OCI-LY1 (cell line): ENCODE measurements around the gene COPE.

Experiments used
- H2AFZ ChIP-seq: fragments of 200-600 bp; sonication (generic), shearing (Covaris generic); 2 replicates; pipeline ENCODE4 v1.6.0; 2014; ENCODE audit warnings: antibody characterized with exemption, mild to moderate bottlenecking, low read length
- H3F3A ChIP-seq: fragments of 200-600 bp; sonication (generic), shearing (Covaris generic); 2 replicates; pipeline ENCODE4 v1.6.0; 2014; ENCODE audit warnings: mild to moderate bottlenecking, antibody characterized with exemption, low read length, moderate library complexity; ENCODE audit not compliant: insufficient read depth
- H3K27ac ChIP-seq: fragments of 200-600 bp; sonication (generic); 2 replicates; pipeline ENCODE4 v1.5.1; 2014; ENCODE audit warnings: low read length, mixed run types, mild to moderate bottlenecking, low read depth; ENCODE audit not compliant: poor library complexity, severe bottlenecking
- H3K27me3 ChIP-seq: fragments of 200-600 bp; sonication (generic); 2 replicates; pipeline ENCODE4 v1.6.0; 2014; ENCODE audit warnings: antibody characterized with exemption, mild to moderate bottlenecking, low read length, moderate library complexity; ENCODE audit not compliant: insufficient read depth
- H3K36me3 ChIP-seq: fragments of 200-600 bp; sonication (generic); 2 replicates; pipeline ENCODE4 v1.6.1; 2014; ENCODE audit warnings: mild to moderate bottlenecking, antibody characterized with exemption, low read length, moderate library complexity, mixed read lengths; ENCODE audit not compliant: insufficient read depth
- H3K4me1 ChIP-seq: fragments of 200-600 bp; sonication (generic); 2 replicates; pipeline ENCODE4 v1.5.1; 2014; ENCODE audit warnings: mild to moderate bottlenecking, low read length, moderate library complexity; ENCODE audit not compliant: insufficient read depth, severe bottlenecking
- H3K4me2 ChIP-seq: fragments of 200-600 bp; sonication (generic), shearing (Covaris generic); 2 replicates; pipeline ENCODE4 v1.6.1; 2014; ENCODE audit warnings: low read length
- H3K4me3 ChIP-seq: fragments of 200-600 bp; sonication (generic); 2 replicates; pipeline ENCODE4 v1.5.1; 2014; ENCODE audit warnings: low read length, low read depth, mild to moderate bottlenecking, mixed read lengths; ENCODE audit not compliant: poor library complexity, severe bottlenecking
- H3K79me2 ChIP-seq: fragments of 200-600 bp; shearing (Covaris generic); 2 replicates; pipeline ENCODE4 v1.6.1; 2016; ENCODE audit warnings: mixed run types, low read length, mixed read lengths; ENCODE audit not compliant: insufficient read depth
- H3K9ac ChIP-seq: fragments of 200-600 bp; sonication (generic), shearing (Covaris generic); 2 replicates; pipeline ENCODE4 v1.6.1; 2014; ENCODE audit warnings: mild to moderate bottlenecking, low read length, mixed read lengths
- H3K9me2 ChIP-seq: fragments of 200-600 bp; sonication (generic), shearing (Covaris generic); 2 replicates; pipeline ENCODE4 v1.6.1; 2014; ENCODE audit warnings: low read depth, mild to moderate bottlenecking, low read length, mixed read lengths
- H3K9me3 ChIP-seq: fragments of 200-600 bp; shearing (Covaris generic); 2 replicates; pipeline ENCODE4 v1.6.1; 2014; ENCODE audit warnings: low read length, mixed read lengths
- H4K20me1 ChIP-seq: fragments of 200-600 bp; sonication (generic), shearing (Covaris generic); 2 replicates; pipeline ENCODE4 v1.6.0; 2016; ENCODE audit warnings: mild to moderate bottlenecking, low read length; ENCODE audit not compliant: insufficient read depth
- CTCF ChIP-seq: fragments of 200-600 bp; sonication (generic), shearing (Covaris generic); IDR thresholded peaks from 2 replicates; pipeline ENCODE4 v1.5.1; 2017; ENCODE audit warnings: mild to moderate bottlenecking, antibody characterized with exemption, low read length, moderate library complexity, mixed read lengths
- EZH2 ChIP-seq: fragments of 200-600 bp; sonication (generic), shearing (Covaris generic); IDR thresholded peaks from 2 replicates; pipeline ENCODE4 v1.8.0; 2017; ENCODE audit warnings: borderline replicate concordance, mixed run types, mild to moderate bottlenecking, antibody characterized with exemption, low read length, moderate library complexity, mixed read lengths

The COPE gene

GRCh38 chr19:18861235-18861634 is 58.0 kb downstream of the COPE start:
- H3K4me2 ChIP-seq = no peak overlapping the region
- H3K79me2 ChIP-seq = no peaks in the 10 kb centered on the region
- H3K4me1 ChIP-seq = no peaks in the 10 kb centered on the region
- H3K9me2 ChIP-seq = no peaks in the 10 kb centered on the region
- H3K36me3 ChIP-seq = peaks cover 99% of the 10 kb centered on the region
- H4K20me1 ChIP-seq = no peaks in the 10 kb centered on the region
- no peaks in the 10 kb centered on the region for H3K27me3 ChIP-seq
- no peak overlapping the region for H3K4me3 ChIP-seq
- no peaks in the 10 kb centered on the region for H3F3A ChIP-seq
- no peak overlapping the region for H3K9ac ChIP-seq
- no peaks in the 10 kb centered on the region for H3K9me3 ChIP-seq
- TF ChIP-seq CTCF = no peak
- TF ChIP-seq EZH2 = no peak
- H2AFZ ChIP-seq = no peak overlapping the region
- peak overlapping the region; percentile 31 for H3K27ac ChIP-seq

GRCh38 chr19:18860725-18861124 is 58.5 kb downstream of the COPE start:
- Histone ChIP-seq H2AFZ (no peak overlapping the region), H3K27ac (peak overlapping the region; percentile 31), H3K9me2 (no peaks in the 10 kb centered on the region), H3K27me3 (no peaks in the 10 kb centered on the region), H3K9me3 (no peaks in the 10 kb centered on the region), H3K4me1 (no peaks in the 10 kb centered on the region), H4K20me1 (no peaks in the 10 kb centered on the region), H3K4me2 (no peak overlapping the region), H3K9ac (no peak overlapping the region), H3K79me2 (no peaks in the 10 kb centered on the region), H3K4me3 (no peak overlapping the region), H3F3A (no peaks in the 10 kb centered on the region), H3K36me3 (peaks cover 99% of the 10 kb centered on the region)
- TF ChIP-seq EZH2 (no peak), CTCF (no peak)

- Histone ChIP-seq H3K27ac (no peak overlapping the region), H3K9me2 (no peaks in the 10 kb centered on the region), H3K4me2 (no peak overlapping the region), H2AFZ (no peak overlapping the region), H3K4me1 (no peaks in the 10 kb centered on the region), H3K4me3 (no peak overlapping the region), H4K20me1 (no peaks in the 10 kb centered on the region), H3K27me3 (no peaks in the 10 kb centered on the region), H3K36me3 (peaks cover 99% of the 10 kb centered on the region), H3K79me2 (no peaks in the 10 kb centered on the region), H3K9ac (no peak overlapping the region), H3F3A (no peaks in the 10 kb centered on the region), H3K9me3 (no peaks in the 10 kb centered on the region)
- no peak for TF ChIP-seq CTCF
- TF ChIP-seq EZH2 = no peak
These were observed 58.9 kb downstream of the COPE start for GRCh38 chr19:18860302-18860700.
